HPDE6-E6E7 (cell line): Measurements from ENCODE around the gene ZFHX3.

Experiments used
- DNase-seq: peaks from one replicate; pipeline ENCODE4 v3.0.0; 2011; ENCODE audit warnings: missing footprints; ENCODE audit errors: extremely low spot score

ZFHX3 gene

DNA sequence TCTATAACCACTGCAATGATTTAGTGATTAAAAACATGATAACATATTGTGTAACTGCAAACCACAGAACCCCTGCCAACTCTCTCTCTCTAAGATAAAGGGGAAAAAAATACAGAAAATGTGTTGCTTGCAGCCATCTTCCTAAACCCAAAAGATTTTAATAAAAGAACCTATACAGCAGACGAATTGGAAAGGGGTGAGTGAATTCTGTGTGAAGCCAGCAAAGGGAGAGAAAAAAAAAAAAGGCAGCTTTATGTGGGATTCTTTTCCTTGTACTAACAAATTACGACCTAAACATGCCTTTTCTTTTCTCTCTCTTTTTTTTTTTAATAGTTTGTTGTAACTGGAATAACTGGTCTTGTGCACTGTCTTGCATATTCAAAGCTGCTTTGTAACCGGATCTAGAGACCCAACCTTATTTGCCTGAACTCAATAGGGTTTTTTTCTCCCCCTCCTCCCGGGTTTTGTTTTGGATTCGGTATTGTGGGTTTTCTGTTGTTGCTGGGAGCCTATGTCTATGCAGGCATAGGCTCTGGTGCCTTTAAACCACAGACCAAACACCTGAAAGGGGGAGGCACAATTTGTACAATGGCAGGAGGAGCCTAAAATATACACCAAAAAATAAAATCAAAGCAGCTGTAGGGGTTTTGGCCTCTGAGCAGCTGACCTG lies 7.0 kb upstream of the ZFHX3 start:
- no peak for DNase-seq

DNA sequence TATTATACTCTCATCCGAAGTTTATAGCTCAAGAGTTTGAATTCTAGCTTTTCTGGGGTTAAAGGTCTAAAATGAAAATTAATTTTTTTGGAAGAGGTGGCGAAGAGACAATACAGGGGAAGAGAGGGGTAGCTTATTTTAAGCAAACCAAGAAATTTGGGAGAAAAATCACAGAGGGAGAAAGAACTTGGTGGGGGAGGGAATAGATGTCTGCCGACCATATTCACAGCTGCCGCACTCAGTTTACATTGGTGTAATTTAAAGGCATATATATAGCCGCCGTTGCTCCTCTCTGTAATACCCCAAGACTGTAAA lies 6.5 kb upstream of the ZFHX3 start:
- DNase-seq, result no peak

DNA sequence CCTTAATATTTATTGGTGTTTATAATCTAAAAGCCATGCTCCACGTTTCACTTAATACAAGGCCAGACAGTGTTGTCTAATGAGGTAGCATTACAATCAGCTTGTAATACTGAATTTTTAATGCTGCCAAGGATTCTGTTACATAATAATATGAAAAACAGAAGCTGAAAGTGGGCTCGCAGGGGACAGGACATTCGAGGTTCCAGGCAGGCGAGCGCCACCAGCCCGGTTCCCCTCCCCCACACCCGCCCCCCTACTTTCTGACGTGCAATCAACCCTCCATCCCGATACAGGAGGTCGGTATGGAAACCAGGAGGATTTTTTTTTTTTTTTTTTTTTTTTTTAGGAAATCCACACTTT lies 6.2 kb upstream of the ZFHX3 start:
- no peak for DNase-seq

DNA sequence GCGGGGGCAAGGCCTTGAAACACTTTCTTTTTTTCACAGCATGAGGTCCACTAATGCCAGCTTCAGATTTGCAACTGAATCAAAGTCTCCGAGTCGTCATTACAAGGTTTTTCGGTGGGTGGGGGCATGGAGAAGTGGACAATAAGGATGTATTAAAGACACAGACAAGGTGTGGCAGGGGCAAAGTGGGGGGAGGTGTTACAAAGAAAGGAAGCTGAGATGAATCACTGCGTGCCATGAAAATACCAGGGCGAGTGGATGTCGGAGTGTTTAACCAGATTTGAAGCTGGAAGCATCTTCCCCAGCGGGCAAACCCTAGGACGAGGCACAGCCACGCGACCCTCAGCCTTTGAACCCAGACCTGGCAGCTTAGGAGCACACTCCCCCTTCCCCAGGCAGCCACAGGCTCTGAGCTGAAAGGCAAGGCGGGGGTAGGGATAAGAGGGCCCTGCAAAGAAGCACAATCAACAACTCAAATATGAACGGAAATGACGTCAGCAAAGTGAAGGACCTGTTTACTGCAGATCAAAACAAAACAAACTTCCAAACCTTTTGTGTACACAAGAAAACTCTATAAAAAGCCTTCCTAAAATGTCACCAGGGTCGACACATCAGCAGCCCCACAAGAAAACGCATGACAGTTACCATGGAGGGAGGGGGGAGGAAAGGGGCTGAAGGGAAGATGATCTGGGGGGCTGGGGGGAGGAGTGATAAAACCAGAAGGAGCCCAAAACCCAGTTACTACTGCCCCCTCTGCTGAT lies 5.6 kb upstream of the ZFHX3 start:
- peak; percentile 83 for DNase-seq

DNA sequence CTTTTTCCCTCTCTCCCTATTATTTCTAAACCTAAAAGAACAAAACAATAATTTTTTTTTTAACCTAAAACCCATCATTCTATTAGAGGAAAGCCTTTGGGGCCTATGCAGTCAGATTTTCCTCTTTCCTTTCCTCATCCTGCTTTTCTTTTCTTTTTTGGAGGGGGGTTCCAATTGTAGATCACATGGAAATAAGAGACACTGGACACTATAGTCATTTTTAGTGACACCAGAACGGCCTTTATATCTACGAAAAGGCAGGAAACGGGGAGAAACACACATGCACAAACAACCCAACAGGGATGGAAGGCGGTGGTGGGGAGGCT lies 5.1 kb upstream of the ZFHX3 start:
- DNase-seq, result no peak

DNA sequence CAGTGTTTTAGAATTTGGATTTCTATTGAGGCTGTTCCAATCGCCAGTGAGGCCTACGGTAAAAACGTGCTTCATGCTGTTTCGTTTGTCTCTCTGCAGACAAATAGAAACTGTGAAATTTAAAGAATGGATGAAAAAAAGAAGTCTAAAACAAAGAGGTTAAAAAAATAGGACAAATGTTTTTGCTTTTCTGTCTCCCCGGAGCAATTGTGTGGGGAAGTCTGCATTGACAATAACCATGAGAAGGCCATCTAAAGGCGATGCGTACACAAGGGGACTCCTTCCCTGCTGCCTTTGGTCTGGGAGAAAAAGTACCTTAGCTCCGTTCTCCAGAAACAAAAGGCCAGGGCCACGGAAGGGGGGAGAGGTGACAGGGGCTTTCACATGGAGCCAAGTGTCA lies 4.6 kb upstream of the ZFHX3 start:
- DNase-seq, result no peak

DNA sequence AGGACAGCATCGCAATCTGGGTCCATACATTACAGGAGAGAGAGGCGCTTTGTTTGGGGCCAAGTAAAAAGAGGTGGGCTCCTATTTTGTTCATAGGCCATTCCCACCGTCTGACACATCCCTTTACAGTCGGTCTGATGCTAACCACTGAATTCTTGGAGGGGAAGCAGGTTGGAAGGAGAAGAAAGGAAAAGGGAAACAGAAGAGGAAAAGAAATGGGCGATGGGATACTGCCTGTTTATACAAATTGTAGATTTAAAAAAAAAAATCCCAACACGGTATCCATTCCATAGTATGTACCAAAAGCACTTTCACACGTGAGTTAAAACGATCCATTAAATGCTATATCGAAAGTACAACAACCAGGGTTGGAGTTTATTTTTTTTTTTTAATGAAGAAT lies 4.0 kb upstream of the ZFHX3 start:
- no peak for DNase-seq

DNA sequence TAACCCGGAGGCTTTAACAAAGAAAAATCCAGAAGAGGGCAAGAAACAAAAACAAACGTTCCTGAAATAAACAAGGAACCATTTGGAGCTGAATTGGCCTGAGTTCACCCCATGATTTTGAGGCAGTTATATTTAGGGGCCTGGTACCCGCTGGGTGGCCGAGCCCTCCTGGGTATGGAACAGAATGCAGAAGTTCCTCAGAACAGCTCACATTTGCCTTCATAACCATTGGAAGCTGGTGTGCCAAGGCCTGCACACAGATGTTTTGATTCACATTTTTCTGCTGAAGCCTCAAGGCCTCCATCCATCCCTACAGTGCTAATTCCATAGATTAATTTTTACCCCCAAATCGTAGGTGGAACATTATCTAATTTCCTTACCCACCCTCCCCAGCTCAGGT lies 3.3 kb upstream of the ZFHX3 start:
- DNase-seq, result no peak

DNA sequence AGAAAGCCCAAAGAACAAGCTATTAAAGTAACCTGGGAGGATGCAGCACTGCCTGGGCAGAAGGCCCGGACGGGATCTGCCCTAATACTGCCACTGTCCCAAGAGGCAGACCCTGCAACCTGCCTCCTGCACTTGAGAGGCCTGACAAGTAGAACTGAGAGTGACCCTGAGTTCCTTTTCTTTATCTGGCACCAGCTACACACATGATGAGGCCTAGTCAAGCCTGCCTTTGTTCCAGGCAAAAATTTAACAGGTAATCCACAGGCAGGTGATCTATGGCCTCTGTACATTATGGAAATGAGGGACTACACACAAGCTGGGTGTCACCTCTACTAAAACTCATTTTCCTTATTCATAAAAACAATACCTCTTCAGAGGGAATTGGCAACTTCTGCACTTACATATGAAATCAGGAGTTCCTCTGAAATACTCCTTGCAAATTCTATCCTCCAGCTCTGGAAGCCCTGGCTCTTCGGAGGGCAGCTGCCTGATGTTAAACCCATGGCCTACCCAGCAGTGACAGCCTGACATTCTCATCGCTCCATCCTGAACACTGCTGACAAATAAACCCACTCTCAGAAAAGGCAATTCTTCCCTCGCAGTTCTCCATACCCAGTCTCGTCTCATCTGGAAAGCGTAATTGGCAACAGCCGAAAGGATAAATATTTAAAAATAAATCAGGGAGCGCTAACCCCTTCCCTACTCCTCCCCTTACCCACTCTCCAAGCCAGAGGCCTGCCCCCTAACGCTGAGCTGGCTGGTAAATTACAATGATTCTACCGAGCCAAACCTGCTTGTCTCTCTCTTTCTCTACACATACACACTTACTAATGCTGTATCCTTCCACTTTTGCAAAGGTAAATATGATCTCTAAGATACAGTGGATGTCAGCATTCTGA lies 2.5 kb upstream of the ZFHX3 start:
- no peak for DNase-seq

DNA sequence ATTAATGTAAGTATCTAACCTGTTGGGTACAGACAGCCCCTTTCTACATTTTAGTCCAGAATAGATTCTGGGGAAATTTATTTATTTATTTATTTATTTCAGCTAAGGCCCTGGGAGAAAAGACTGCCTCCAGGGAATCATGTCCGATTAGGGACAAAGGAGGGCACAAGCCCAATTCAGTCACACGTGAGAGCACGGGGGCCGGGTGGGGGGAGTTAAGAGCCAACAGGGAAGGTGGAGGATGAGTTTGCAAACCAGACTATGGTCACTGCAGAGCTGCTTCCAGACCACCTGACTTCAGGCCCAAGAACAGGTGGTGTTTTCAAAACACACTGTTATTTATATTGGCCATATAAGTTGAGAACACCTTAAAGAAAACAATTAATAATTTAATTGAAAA lies 1.6 kb upstream of the ZFHX3 start:
- DNase-seq, result no peak

DNA sequence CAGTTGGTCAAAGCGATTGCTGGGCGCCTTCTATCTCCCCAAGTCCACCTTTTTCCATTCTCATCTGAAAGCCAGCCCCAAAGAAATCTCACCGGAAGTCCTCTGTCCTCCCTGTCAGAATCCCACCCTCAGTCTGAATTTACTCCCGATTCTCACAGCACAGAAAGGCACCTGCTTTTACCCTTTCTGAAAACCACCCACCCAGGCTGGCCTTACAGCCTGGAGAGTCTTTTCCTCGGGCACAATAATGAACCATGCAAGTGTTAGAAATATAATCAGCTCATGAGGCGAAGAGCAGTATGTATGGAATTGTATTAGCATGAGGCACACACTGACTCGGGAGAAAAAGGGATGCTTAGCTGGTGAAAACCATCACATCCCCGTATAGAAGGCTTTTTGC lies 1.2 kb upstream of the ZFHX3 start:
- DNase-seq, result no peak

DNA sequence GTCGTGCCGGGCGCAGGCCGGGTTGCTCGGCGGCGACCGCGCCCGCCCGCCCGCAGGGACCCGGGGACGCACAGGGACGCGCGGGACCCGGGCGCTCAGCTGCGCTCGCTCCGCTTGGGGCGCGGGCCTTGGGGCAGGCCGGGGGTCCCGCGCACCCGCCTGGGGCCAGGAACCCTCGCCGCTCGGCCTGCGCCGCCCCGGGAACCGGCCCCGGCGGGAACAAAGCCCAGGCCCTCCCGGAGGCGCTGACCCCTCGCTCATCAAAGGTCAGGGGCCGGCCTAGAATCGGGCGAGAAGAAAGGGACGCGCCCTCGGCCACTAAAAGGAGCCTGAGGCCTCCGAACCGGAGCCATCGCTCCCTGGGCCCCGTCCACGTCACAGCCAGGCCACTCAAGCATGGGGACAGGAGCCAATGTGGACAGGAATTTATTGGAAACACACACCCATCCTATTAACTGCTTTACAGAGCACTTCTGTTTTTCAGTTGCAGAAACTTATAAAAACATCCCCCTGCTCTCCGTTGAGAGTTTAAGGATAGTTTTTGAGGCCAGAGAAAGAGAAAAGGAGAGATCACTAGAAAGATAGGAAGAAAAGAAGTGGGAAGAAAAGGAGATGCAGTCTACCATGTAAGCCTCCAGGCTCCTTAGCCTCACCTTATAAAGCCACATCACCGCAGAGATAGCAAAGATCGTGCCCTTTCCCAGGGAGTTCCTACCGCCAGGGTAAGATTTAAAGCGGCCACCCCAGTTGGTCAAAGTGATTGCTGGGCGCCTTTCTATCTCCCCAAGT lies 558 bp upstream of the ZFHX3 start:
- no peak for DNase-seq

DNA sequence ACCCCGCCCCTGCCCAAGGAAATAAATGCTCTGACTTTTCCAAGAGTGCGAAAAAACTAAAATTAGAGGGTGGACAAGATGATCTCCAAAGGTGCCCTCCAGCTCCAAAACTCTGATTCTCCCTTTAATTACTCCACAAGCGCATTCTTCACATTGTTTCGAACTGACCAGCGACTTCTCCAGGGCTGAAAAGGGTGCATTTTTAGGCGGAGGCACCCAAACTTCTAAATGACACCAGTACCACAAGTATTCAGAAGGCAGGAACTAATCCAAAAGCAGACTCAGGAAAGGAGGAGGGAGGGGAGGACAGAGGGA lies 750 bp downstream of the ZFHX3 start:
- no peak for DNase-seq

DNA sequence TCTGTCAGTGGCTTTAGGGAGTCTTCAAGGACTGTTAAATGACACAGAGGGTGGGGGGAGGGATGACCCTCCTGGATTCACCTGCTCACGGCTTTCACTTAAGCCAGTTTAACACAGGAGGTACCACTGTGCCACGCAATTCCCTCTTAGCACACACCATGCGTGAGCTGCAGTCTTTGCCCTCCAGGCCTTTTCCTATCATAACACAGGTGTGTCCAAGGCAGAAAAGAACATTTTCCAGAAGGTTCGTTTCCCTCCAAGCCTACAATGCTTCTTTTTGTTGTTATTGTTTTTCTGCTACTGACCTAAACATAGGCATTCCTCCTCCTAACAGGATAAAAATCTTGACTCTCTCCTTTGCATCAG lies 1.1 kb downstream of the ZFHX3 start:
- no peak for DNase-seq

DNA sequence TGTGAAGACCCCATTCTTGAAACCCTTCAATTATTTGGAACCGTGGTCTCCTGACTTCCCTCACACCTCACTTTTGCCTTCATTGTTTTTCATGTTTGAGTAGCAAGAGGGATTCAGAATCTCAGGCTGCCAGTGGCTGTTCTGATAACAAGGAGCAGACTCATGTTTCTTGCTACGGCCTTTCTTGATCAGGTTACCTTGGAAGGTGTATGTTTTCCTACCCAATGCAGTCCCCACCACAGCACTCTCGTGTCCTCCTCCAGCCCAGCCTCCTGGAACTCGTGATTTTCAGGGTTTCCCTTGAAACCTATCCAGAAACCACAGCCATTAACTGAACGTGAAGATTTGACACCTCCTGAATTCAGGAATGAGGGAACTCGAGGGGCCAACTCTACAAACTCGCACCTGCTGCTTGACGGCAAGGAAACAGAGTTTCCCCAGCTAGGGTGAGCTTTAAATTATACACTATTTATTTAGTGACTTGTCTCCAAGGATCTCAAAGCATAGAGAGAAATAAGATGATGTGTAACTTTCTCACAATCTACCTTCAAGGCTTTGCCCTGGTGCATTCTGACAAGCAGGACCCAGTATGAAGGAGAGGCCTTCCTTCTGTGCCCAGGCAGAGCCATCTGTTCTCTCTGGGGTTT lies 1.6 kb downstream of the ZFHX3 start:
- DNase-seq, result no peak

DNA sequence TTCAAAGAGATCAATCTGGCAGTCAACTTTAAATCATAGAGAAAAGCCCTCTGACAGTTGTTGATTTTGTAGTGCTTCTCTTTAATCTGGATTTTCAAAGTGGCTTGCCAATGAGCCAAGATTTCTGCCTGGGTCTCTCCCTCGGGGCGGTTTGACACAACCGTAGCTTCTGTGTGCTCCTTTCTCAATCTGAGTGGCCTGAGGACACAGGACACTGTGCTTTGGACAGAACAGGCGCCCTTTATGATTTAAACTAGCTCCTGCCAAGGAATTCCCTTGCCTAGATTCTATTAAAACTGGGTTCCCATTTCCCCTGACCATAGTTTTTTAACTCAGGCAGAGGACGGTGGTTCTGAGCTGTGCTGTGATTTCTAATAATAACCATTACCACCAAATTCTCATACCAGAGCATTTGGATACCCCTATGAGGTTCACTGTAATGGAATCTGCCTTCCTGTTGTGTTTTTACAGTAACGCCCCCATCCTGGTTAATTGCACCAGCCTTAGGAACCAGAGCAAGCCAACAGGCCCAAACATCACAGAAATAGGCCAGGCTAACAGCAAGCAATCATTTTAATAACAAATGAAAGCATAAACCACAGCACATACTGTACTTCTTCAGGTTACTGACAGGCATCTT lies 4.0 kb downstream of the ZFHX3 start:
- DNase-seq, result no peak

DNA sequence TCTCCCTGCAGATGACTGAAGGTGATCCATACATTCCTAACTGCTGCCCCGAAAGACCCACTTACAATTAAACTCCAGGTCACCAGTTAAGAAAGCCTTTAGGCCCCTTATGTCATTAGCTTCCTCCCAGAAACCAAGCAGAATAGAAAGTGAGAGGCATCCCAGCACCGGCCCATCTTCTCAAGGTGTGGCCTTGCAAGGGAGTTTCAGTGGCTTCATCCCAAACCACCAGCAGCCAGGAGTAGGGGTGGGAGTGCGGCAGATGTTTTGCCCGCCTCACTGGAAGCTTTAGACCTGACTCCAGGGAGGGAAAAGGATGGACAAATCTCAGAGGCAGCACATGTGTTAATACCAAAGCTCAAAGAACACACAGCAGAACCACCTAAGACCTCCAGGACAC lies 5.1 kb downstream of the ZFHX3 start:
- no peak for DNase-seq

DNA sequence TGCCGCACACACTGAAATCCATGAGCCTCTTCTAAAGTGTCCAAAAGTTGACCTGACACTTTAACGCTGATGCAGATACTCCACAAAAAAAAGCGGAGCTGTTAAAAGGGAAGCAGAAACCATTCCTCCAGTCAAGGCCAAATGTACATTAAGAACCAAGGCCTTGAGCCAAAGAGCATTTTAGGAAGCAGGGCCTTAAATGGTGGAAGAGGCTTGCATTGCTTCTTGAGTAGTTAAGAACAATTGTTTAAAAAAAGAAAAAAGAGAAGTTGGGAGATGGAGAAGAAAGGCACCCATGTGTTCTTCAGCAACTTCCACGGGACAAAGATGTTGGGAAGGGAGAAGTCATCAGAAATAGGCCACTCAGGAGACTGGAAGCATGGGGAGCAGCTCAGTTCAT lies 6.3 kb downstream of the ZFHX3 start:
- no peak for DNase-seq

DNA sequence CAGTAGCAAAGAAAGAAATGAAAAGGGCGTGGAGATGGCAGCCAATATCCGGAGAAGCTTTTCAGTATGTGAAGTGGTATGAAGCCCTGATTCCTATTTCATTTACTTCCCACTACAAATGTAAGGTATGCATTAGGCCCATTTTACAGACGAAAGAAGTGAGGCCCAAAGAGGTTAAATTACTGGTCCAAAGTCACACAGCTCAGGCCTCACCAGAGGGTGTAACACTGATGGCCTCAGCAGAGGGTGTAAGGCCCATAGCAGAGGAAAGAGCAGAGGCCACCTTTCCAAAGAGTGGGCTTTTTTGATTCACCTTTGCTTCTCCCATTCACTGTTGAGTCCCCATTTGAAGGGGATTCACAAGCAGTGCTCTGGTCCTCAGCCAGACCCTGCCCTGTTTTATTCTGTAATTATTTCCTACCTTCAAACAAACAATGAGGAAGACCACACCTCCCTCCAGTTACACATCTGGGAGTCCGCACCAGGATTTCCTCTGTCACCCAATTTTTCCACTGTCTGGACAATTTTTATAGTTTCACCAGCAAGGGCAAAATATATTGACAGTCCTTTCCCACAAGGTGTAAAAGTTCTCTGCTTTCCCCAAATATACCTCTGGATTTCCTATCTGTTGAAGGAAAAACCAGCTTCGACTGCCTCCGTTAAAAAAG lies 7.1 kb downstream of the ZFHX3 start:
- DNase-seq, result no peak

DNA sequence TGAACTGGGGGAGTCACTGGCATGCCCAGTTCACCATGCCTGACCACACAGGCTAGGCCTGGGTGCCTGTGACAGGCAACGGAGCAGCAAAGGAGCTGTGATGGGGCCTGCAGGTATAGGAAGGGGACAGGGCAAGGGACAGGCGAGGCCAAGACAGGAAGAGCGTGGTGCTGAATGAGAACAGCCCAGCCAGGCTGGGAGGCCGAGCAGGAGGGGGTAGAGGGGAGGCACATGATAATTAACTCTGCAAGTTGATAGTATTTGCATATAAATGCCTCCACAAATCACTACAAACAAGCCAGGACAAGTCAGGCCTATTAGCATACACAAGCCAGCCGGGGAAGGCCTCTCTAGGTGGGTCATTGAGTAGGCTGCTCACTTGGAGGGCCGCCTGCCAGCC lies 7.8 kb downstream of the ZFHX3 start:
- no peak for DNase-seq
